Measurements from ENCODE around the gene PTCRA.
"Not testable (repeated sequence)": the region's sequence is repeated elsewhere in the genome, so short reads cannot be mapped to it uniquely, and the experiment has no call there.

Gene PTCRA

GRCh38 chr6:42942444-42942843, 26.6 kb downstream of the PTCRA start:
- no peak for DNase-seq

GRCh38 chr6:42947950-42948349, 32.1 kb downstream of the PTCRA start:
- no peak for DNase-seq

- DNase-seq = no peak
Observed at GRCh38 chr6:42952389-42952788, 36.5 kb downstream of the PTCRA start.

- DNase-seq = not testable (repeated sequence)
Observed at GRCh38 chr6:42954405-42954804, 38.6 kb downstream of the PTCRA start.

- no peak for DNase-seq
Observed at GRCh38 chr6:42958125-42958524, 42.3 kb downstream of the PTCRA start.

GRCh38 chr6:42959917-42960242, 44.0 kb downstream of the PTCRA start:
- no peak for DNase-seq

- DNase-seq = no peak
Observed at GRCh38 chr6:42960243-42961019, 44.6 kb downstream of the PTCRA start, which contains the start of gene GNMT. TSS of gene GNMT (plus strand) at chr6:42960754. CDS start at chr6:42960768, 14 bp downstream.

- no peak for DNase-seq
Observed at GRCh38 chr6:42961020-42961470, 45.2 kb downstream of the PTCRA start.

GRCh38 chr6:42962096-42962495, 46.2 kb downstream of the PTCRA start:
- DNase-seq = no peak

- DNase-seq = no peak
Observed at GRCh38 chr6:42962502-42963178, 46.8 kb downstream of the PTCRA start.

- DNase-seq = no peak
Observed at GRCh38 chr6:42963179-42963854, 47.5 kb downstream of the PTCRA start.

GRCh38 chr6:42963855-42964605, 48.2 kb downstream of the PTCRA start:
- DNase-seq = no peak

GRCh38 chr6:42966571-42966970, 50.7 kb downstream of the PTCRA start:
- DNase-seq = no peak

GRCh38 chr6:42967228-42967627, 51.4 kb downstream of the PTCRA start:
- DNase-seq = no peak

- no peak for DNase-seq
Observed at GRCh38 chr6:42968126-42968701, 52.4 kb downstream of the PTCRA start.

GRCh38 chr6:42968783-42969182, 52.9 kb downstream of the PTCRA start:
- no peak for DNase-seq

- no peak for DNase-seq
Observed at GRCh38 chr6:42969431-42969830, 53.6 kb downstream of the PTCRA start.

GRCh38 chr6:42969934-42970333, 54.1 kb downstream of the PTCRA start:
- no peak for DNase-seq

- no peak for DNase-seq
Observed at GRCh38 chr6:42970871-42971612, 55.2 kb downstream of the PTCRA start.

GRCh38 chr6:42971746-42972327, 56.0 kb downstream of the PTCRA start:
- no peak for DNase-seq

- no peak for DNase-seq
Observed at GRCh38 chr6:42973926-42974325, 58.1 kb downstream of the PTCRA start.
